Trophoblast cell (in vitro differentiated cells and primary cell): ENCODE data around the gene BMERB1.
"Not testable (repeated sequence)": the region's sequence is repeated elsewhere in the genome, so short reads cannot be mapped to it uniquely, and the experiment has no call there.

Experiments used
- DNase-seq, 2 donors: peaks; one replicate each; pipeline ENCODE4 v3.0.0-alpha.2; 2016
- H2AFZ ChIP-seq: 2 replicates; pipeline ENCODE4 v1.6.1; 2013; ENCODE audit warnings: low read length, moderate library complexity, mild to moderate bottlenecking; ENCODE audit not compliant: insufficient read depth, poor library complexity
- H2AK5ac ChIP-seq: 2 replicates; pipeline ENCODE4 v1.6.1; 2013; ENCODE audit warnings: mild to moderate bottlenecking, low read length
- H2BK120ac ChIP-seq: 2 replicates; pipeline ENCODE4 v1.6.1; 2013; ENCODE audit warnings: low read length, mild to moderate bottlenecking, moderate library complexity; ENCODE audit not compliant: insufficient read depth, poor library complexity
- H2BK12ac ChIP-seq: 2 replicates; pipeline ENCODE4 v1.6.1; 2013; ENCODE audit warnings: mild to moderate bottlenecking, low read length, moderate library complexity
- H2BK5ac ChIP-seq: 2 replicates; pipeline ENCODE4 v1.6.1; 2013; ENCODE audit warnings: low read length, low read depth, moderate library complexity, mild to moderate bottlenecking; ENCODE audit not compliant: poor library complexity
- H3K14ac ChIP-seq: 2 replicates; pipeline ENCODE4 v1.6.1; 2013; ENCODE audit warnings: mild to moderate bottlenecking, low read length
- H3K18ac ChIP-seq: 2 replicates; pipeline ENCODE4 v1.6.1; 2013; ENCODE audit warnings: mild to moderate bottlenecking, low read length
- H3K23ac ChIP-seq: 2 replicates; pipeline ENCODE4 v1.6.1; 2013; ENCODE audit warnings: low read length
- H3K27ac ChIP-seq: 2 replicates; pipeline ENCODE4 v1.5.1; 2013; ENCODE audit warnings: low read depth, mild to moderate bottlenecking, inconsistent platforms, low read length, moderate library complexity
- H3K27me3 ChIP-seq: 2 replicates; pipeline ENCODE4 v1.6.1; 2013; ENCODE audit warnings: inconsistent platforms, mild to moderate bottlenecking, low read length, moderate library complexity; ENCODE audit not compliant: insufficient read depth
- H3K36me3 ChIP-seq, 2 experiments: 1 replicate in 1 of 2; 2 replicates in 1 of 2; pipeline ENCODE4 v1.6.1; 2013; ENCODE audit warnings: low read length in 2 of 2, mild to moderate bottlenecking in 2 of 2, moderate library complexity in 1 of 2; ENCODE audit not compliant: insufficient read depth in 2 of 2, control insufficient read depth in 1 of 2
- H3K4ac ChIP-seq: 2 replicates; pipeline ENCODE4 v1.6.1; 2013; ENCODE audit warnings: low read depth, mild to moderate bottlenecking, low read length, moderate library complexity
- H3K4me1 ChIP-seq, 2 experiments: 1 replicate in 1 of 2; 2 replicates in 1 of 2; pipeline ENCODE4 v1.6.1; 2013; ENCODE audit warnings: low read length in 2 of 2, mild to moderate bottlenecking in 2 of 2, moderate library complexity in 1 of 2; ENCODE audit not compliant: insufficient read depth in 2 of 2, control insufficient read depth in 1 of 2
- H3K4me2 ChIP-seq: 2 replicates; pipeline ENCODE4 v1.6.1; 2013; ENCODE audit warnings: inconsistent platforms, mild to moderate bottlenecking, low read length, moderate library complexity
- H3K4me3 ChIP-seq: 2 replicates; pipeline ENCODE4 v1.5.1; 2013; ENCODE audit warnings: mild to moderate bottlenecking, low read depth, low read length, inconsistent platforms
- H3K79me1 ChIP-seq: one replicate; pipeline ENCODE4 v1.6.1; 2013; ENCODE audit warnings: low read length
- H3K79me2 ChIP-seq: 2 replicates; pipeline ENCODE4 v1.6.1; 2013; ENCODE audit warnings: low read length, mild to moderate bottlenecking; ENCODE audit not compliant: control insufficient read depth, insufficient read depth, poor library complexity
- H3K9ac ChIP-seq: 2 replicates; pipeline ENCODE4 v1.6.1; 2013; ENCODE audit warnings: mild to moderate bottlenecking, low read length
- H3K9me3 ChIP-seq: 2 replicates; pipeline ENCODE4 v1.6.1; 2013; ENCODE audit warnings: low read depth, mild to moderate bottlenecking, control low read depth, inconsistent platforms, low read length; ENCODE audit not compliant: insufficient read depth
- H4K12ac ChIP-seq: 2 replicates; pipeline ENCODE4 v1.6.1; 2013; ENCODE audit warnings: low read depth, mild to moderate bottlenecking, low read length, moderate library complexity
- H4K8ac ChIP-seq: 2 replicates; pipeline ENCODE4 v1.6.1; 2013; ENCODE audit warnings: low read depth, mild to moderate bottlenecking, low read length, moderate library complexity
- H4K91ac ChIP-seq: one replicate; pipeline ENCODE4 v1.6.1; 2013; ENCODE audit warnings: low read depth, mild to moderate bottlenecking, low read length, moderate library complexity
- WGBS: extraction: QIAGEN DNeasy Blood & Tissue Kit; methylation state at CpG from one replicate; pipeline ENCODE4 v1.1.7; 2013; ENCODE audit warnings: missing lambda C conversion rate; ENCODE audit not compliant: insufficient read length, insufficient coverage; ENCODE audit errors: extremely low coverage; 5-methylcytosine and 5-hydroxymethylcytosine counted together

BMERB1 gene

GRCh38 chr16:15573274-15573895 lies 139.0 kb downstream of the BMERB1 start:
- no peak for DNase-seq
- no CpG with 5 or more reads among the region's 7 CpGs for WGBS
- no peaks in the 10 kb centered on the region for H3K9me3 ChIP-seq

GRCh38 chr16:15573896-15574613 lies 139.7 kb downstream of the BMERB1 start:
- H3K4me2 ChIP-seq, H3K18ac ChIP-seq, H3K79me1 ChIP-seq, H4K12ac ChIP-seq, H3K27me3 ChIP-seq, H4K91ac ChIP-seq, H2AK5ac ChIP-seq, H2BK120ac ChIP-seq, H3K9ac ChIP-seq, H2BK5ac ChIP-seq, H3K27ac ChIP-seq, H4K8ac ChIP-seq, H3K23ac ChIP-seq, H3K14ac ChIP-seq, H3K4me1 ChIP-seq, H3K9me3 ChIP-seq, H2BK12ac ChIP-seq, H3K4me3 ChIP-seq, H3K79me2 ChIP-seq, H3K36me3 ChIP-seq, H2AFZ ChIP-seq, DNase-seq, H3K4ac ChIP-seq: not testable (repeated sequence)
- WGBS: no CpG with 5 or more reads among the region's 11 CpGs

More at GRCh38 chr16:15573274-15573895, 139.0 kb downstream of the BMERB1 start:
- Histone ChIP-seq H4K12ac (no peak overlapping the region), H3K4me1 (no peaks in the 10 kb centered on the region), H3K27me3 (no peaks in the 10 kb centered on the region), H3K36me3 (no peaks in the 10 kb centered on the region), H3K18ac (no peak overlapping the region), H3K9ac (no peak overlapping the region), H3K23ac (no peak overlapping the region), H3K4ac (no peak overlapping the region), H4K91ac (no peak overlapping the region), H3K27ac (no peak overlapping the region), H2AFZ (no peak overlapping the region), H3K79me1 (no peaks in the 10 kb centered on the region), H2BK12ac (no peak overlapping the region), H3K4me2 (no peak overlapping the region), H3K79me2 (no peaks in the 10 kb centered on the region), H3K4me3 (no peak overlapping the region), H2BK120ac (no peak overlapping the region), H4K8ac (no peak overlapping the region), H3K14ac (no peak overlapping the region), H2AK5ac (no peak overlapping the region), H2BK5ac (no peak overlapping the region)

- no peak overlapping the region for H2BK5ac ChIP-seq
- no peak overlapping the region for H2AFZ ChIP-seq
- no peak overlapping the region for H2AK5ac ChIP-seq
- no peaks in the 10 kb centered on the region for H3K79me1 ChIP-seq
- H2BK12ac ChIP-seq: no peak overlapping the region
- no peaks in the 10 kb centered on the region for H3K9me3 ChIP-seq
- no peaks in the 10 kb centered on the region for H3K79me2 ChIP-seq
- no peak overlapping the region for H3K14ac ChIP-seq
- H4K12ac ChIP-seq: no peak overlapping the region
- H3K4me1 ChIP-seq: no peaks in the 10 kb centered on the region
- no peak overlapping the region for H4K8ac ChIP-seq
- no peak for DNase-seq
- no peak overlapping the region for H4K91ac ChIP-seq
- H3K27me3 ChIP-seq: no peaks in the 10 kb centered on the region
- H3K4me2 ChIP-seq: no peak overlapping the region
- no peak overlapping the region for H3K4me3 ChIP-seq
- H3K23ac ChIP-seq: no peak overlapping the region
- no CpG with 5 or more reads among the region's 10 CpGs for WGBS
- no peaks in the 10 kb centered on the region for H3K36me3 ChIP-seq
- H3K4ac ChIP-seq: no peak overlapping the region
- no peak overlapping the region for H3K18ac ChIP-seq
- no peak overlapping the region for H2BK120ac ChIP-seq
- no peak overlapping the region for H3K27ac ChIP-seq
- H3K9ac ChIP-seq: no peak overlapping the region
Measured at GRCh38 chr16:15574614-15574948, 140.2 kb downstream of the BMERB1 start.

- no peak overlapping the region for H2BK5ac ChIP-seq
- no peak overlapping the region for H2AFZ ChIP-seq
- H3K27ac ChIP-seq: no peak overlapping the region
- H2BK120ac ChIP-seq: no peak overlapping the region
- H3K14ac ChIP-seq: no peak overlapping the region
- no peaks in the 10 kb centered on the region for H3K79me1 ChIP-seq
- H3K4ac ChIP-seq: no peak overlapping the region
- H3K9ac ChIP-seq: no peak overlapping the region
- no peak overlapping the region for H3K4me2 ChIP-seq
- H4K8ac ChIP-seq: no peak overlapping the region
- DNase-seq: no peak
- no peak overlapping the region for H3K23ac ChIP-seq
- H4K91ac ChIP-seq: no peak overlapping the region
- no peaks in the 10 kb centered on the region for H3K27me3 ChIP-seq
- H3K79me2 ChIP-seq: no peaks in the 10 kb centered on the region
- H3K4me1 ChIP-seq: no peaks in the 10 kb centered on the region
- no peak overlapping the region for H2AK5ac ChIP-seq
- no peak overlapping the region for H2BK12ac ChIP-seq
- H3K36me3 ChIP-seq: no peaks in the 10 kb centered on the region
- H3K9me3 ChIP-seq: no peaks in the 10 kb centered on the region
- H4K12ac ChIP-seq: no peak overlapping the region
- WGBS: no CpG with 5 or more reads among the region's 4 CpGs
- H3K4me3 ChIP-seq: no peak overlapping the region
- no peak overlapping the region for H3K18ac ChIP-seq
Measured at GRCh38 chr16:15575293-15576049, 141.1 kb downstream of the BMERB1 start.
